SKM-1 (cell line): ENCODE measurements around the gene TLCD3B.
A peak's percentile ranks its signal among the peaks of the same experiment; 100 is the strongest.
"Not testable (repeated sequence)": the region's sequence is repeated elsewhere in the genome, so short reads cannot be mapped to it uniquely, and the experiment has no call there.

Source experiments
- DNase-seq: peaks from one replicate; lab custom pipeline; 2025; ENCODE audit not compliant: unreplicated experiment; lab: John Stamatoyannopoulos, UW

The TLCD3B gene

DNA sequence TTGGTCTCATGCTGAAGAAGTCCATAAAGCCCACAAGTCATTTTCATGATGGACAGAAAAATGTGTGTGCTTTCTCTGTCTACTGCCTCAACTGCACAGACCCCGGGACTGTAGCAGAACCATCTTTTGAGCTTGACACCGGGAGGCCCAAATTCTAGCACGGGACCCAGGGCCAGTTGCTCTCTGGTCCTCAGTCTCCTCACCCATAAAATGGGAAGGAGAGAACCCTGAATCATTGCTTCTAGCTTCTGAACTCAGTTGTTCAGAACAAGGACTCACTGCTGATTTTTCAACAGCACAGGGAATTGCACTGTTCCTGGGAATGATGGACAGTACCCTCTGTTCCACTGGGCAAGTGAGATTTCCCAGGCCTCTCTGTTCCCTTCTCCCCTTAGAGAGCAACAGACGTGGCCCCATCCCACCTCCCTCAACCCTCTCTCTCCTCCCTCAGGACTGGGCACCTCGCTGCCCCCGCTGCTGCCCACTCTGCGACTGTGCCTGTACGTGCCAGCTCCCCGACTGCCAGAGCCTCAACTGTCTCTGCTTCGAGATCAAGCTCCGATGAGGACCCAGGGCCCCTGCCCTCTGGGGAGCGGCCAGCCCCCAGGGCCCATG is 32.3 kb upstream of the TLCD3B start:
- no peak for DNase-seq

DNA sequence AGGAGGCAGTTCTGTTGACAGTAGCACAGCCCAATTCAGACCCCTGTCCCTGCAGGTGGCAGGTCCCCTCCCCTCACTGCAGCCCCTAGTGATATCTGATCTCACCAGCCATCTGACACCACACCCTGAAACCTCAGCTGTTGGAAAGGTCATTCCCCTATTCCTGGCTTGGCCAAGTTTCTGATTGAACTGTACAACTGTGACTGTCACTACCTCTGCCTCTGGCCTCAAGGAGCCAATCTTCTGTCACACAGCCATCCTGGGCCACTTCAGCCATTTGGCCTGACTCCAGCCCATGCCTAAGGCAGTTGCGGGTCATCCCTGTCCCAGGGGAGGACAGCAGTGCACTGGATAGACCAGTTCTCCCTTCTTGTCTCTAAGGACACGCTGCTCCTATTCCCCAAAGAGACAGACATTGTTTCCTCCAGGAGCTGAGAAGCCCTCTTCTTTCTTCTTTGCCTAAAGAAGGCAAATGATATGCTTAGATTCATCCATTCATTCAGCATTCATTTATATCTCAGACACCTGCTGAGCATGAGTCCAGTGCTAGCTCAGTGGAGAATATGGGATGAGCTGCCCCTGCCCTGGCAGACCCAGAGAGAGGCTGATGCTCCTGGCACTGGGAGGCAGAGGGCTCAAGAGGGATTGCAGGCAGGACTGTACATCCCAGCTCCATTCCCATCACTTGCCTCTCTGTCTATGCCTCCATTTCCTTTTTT is 29.9 kb upstream of the TLCD3B start:
- DNase-seq: no peak

GRCh38 chr16:30060346-30060745 is 29.3 kb upstream of the TLCD3B start:
- no peak for DNase-seq

DNA sequence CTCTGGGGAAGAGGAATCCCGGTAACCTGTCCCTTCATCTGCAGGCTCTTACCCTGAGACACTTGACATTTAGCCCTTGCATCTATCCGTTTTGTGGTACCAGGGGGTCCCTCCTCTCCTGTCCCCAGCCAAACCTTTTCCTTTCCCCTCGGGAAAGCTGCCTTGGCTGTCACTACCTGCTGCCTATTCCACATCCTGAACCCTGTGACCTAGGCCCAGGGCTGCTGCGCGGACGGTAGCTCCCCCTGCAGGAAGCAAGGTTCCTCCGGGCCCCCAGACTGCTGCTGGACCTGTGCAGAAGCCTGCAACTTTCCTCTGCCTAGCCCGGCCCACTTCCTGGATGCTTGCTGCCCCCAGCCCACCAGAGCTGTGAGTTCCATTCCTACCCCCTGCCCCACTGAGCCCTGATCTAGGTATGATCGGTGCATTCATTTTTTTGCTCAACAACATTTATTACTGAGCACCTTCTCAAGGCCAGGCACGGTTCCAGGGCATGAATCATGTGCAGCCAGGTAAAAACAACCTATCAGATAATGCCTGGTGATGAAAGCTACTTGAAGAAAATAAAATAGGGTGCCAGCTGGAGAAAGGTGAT is 24.0 kb upstream of the TLCD3B start:
- peak; percentile 17 for DNase-seq

DNA sequence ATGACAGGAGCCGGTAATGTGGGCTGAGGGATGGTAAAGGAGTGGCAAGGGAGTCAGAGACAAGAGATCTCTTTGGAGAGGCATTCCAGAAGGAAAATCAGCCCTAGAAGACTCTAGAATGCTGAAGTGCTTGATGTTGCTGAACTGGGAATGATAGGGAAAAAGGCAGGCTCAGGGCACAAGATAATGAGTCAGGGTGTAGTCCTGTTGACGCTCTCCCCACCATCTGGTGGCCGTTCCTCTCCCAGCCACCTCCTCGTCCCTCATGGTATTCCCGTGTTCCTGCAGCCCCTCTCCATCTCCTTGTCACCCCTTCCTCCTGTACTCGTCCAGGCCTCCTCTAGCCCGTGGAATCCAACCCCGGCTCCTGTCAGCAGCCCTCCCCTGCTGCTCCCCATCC is 23.4 kb upstream of the TLCD3B start:
- DNase-seq: no peak

DNA sequence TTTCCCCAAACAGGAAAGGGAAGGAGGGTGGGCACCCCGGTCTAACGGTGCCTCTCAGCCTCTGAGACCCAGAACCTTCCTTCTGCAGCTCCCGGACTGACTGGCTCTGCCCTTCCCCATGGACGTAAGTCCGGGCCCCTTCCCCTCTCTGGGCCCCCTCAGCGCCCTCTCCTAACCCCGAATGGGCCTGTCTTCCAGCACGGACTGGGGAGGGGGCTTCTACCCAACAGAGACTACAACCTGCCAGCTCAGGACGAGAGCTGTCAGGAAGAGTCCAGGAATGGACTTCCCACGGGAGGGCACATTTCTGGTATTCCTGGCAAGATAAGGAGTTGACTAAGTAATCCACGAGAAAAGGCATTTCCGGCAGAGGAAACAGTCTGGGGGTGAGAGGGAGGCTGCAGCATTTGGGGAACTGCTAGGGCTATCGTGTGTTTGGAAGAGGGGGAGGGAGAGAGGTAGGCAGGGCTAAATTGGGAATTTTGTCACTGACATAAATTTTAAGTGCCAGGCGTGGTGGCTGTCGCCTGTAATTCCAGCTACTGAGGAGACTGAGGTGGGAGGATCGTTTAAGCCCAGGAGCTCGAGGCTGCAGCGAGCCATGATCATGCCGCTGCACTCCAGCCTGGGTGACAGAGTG is 22.4 kb upstream of the TLCD3B start:
- DNase-seq: no peak

DNA sequence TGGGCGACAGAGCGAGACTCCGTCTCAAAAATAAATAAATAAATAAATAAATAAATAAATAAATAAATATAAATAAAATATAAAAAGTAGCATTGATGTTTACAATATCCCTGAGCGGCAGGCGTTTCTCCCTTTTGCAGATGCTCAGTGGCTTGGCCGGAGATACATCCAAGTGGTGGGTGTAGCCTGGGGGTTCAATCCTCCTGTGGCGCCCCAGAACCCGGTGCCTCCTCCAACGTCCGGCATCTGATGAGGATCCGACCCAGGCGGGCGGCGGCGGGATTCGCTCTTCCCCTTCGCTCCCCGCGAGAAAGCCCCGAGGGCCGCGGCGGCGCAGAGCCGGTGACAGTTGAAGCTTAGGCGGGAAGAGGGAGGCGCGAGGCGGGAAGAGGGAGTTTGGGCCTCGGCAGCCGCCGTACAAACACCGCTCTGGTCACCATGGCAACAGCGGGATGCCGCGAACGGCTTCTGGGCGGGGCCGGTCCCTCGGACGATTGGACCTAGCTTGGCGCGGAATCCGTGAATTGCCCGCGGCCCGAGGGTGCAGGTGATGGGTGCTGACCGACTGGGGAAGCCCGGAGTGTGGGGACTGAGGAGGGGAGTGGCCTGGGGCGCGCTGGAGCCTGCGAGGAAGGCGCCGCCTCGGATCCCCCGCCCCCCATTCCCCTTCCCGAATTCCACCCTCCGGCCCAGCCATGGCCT is 21.8 kb upstream of the TLCD3B start:
- DNase-seq: peak; percentile 86

DNA sequence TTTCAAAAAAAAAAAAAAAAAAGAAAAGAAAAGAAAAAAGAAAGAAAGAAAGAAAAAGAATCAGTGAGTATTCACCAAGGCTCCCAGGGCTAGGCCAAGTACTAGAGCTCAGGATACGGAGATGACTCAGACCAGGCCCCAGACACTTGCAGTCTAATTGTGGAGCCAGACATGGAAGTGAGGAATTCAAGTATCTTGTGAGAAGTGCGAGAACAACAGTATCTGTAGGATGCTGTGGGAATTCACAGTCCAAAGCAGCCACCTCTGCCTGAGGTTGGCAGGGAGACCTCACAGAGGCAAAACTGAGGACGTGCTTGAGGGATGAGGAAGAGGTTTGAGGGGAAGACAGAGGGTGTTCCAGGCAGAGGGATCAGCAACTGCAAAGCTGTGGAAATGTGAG is 20.4 kb upstream of the TLCD3B start:
- no peak for DNase-seq

- no peak for DNase-seq
Measured at GRCh38 chr16:30049871-30050270, 18.8 kb upstream of the TLCD3B start.

DNA sequence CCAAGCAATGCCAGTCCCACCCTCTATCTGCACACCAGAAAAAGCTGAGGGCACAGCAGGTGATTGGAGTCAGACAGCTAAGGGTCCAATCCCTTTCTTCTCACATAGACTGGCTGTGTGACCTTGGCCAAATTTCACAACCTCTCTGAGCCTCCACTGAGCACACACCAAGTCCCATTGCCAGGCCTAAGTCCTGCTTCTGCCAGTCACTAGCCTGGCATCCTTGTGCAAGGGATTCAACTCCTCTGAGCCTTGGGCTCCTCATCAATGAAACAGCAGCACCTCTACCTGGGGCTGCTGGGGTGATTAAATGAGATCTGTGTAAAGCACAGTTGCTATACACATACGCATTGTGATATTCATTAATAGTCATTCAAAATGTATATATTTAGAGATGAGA is 15.5 kb upstream of the TLCD3B start:
- no peak for DNase-seq

- no peak for DNase-seq
Measured at GRCh38 chr16:30046178-30046577, 15.1 kb upstream of the TLCD3B start.

DNA sequence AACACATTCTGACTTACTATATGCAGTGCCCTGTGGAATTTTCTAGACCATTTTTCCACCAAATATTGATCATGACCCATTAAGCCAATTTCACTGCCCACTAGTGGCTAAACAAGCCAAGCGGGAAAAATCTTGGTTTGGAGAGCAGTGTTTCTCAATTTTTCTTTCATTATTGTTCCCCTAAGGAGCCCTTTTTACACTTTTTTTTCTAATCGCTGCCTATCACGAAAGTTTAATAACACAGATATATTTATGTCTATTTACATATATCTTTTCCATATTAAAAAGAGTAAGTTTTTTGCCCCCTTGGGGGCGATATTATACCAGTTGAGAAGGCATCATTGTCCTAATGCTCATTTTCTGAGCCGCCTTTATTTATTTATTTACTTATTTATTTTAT is 10.8 kb upstream of the TLCD3B start:
- DNase-seq: no peak

DNA sequence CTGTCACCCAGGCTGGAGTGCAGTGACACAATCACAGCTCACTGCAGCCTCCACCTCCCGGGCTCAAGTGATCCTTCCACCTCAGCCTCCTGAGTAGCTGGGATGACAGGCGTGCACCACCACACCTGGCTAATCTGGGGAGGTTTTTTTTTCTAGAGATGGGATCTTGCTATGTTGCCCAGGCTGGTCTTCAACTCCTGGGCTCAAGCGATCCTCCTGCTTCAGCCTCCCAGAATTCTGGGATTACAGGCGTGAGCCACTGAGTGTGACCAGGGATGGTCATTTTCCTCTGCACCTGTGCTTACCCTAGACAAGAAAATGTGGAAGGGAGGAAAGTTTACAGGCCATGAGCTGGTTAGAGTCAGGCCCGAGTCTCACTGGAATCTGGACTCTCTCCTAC is 9.6 kb upstream of the TLCD3B start:
- DNase-seq: not testable (repeated sequence)

DNA sequence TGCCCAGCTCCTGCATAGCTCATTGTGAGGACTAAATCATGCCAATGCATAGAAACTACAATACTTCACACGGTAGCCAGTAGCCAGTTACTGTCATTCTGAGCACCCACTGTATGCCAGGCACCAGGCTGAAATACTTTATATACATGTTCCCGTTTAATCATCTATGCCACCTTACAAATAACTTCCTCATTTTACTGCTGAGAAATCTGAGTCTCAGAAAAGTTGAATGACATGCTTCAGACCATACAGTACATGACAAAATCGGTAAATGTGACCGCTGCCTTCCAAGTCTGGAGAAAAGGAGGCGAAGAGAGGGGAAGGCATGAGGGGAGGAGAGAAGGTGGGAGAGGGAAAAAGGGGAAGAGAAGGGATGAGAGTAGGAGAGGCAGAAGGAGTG is 9.2 kb upstream of the TLCD3B start:
- DNase-seq: no peak

DNA sequence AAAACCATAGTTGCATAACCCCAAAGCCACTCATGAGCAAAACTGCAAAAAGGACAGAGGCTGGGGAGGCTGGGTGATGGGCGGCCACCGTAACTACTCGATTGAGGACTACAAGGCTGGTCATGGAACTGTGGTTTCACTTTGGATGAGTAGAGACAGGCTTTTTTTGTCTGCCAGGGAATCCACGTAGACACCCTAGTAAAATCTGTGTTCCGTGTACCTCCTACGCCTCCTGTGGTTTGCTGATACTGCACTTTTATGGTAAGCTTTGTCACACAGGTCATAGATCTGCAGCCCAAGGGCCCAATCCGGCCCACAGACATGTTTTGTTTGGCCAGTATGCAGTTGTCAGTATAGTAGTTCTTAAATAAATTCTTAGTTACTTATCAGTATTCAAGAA is 2.2 kb upstream of the TLCD3B start:
- DNase-seq: no peak

- peak; percentile 24 for DNase-seq
Measured at GRCh38 chr16:30032083-30032819, 1.2 kb upstream of the TLCD3B start.

DNA sequence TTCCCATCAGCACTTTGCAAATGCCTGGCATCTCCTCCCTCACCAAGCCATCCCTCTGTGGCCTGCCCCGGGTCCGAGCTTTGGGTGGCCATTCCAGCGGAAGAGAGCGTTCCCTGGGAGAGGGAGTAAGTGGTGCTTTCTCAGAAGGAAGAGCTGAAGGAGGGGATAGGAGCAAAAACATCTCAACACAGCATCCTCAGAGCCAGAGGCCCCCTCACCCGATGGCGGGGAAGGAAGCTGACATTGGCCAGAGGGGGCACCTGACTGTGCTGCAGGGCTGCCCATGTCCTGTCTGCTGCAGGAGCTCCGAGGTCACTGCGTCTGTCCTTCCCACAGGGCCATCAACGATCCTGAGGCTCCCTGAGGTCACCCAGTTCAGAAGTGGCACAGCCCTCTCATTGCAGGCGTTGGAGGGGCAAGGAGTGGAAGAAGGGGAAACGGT is 427 bp upstream of the TLCD3B start:
- no peak for DNase-seq

DNA sequence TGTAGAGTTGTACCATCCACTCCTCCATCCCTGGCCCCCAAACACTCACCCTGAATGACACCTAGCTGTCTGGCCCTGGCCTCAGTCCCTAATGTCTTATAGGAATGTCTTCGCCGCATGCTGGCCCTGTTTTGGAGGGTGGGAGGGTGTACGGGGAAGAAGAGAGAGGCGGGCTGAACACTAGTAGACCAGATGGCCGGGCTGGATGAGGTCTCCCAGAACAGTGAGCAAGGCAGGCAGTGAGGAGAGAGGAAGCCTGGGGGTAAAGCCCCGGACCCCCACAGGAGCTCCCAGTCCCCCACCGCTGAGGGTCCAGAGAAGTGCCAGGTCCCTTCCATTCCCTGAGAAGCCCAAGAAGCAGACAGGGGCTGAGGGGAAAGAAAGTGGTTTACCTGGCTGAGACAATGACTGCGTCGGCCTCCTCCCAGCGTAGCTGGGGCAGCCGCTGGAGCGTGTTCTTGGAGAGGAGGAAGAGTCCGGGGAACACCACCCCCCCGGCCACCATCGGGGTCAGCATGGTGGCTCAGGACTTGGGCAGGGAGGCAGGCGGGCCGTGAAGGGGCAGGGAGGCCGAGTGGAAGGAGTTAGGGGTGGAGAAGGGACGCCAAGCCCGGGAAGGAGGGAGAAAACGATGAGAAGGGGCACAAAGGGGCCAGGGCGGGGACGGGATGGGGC is 923 bp downstream of the TLCD3B start:
- no peak for DNase-seq

GRCh38 chr16:30028438-30029076 is 2.5 kb downstream of the TLCD3B start:
- DNase-seq: no peak
